ENCODE data around the gene CIART.
"Not testable (repeated sequence)": the region's sequence is repeated elsewhere in the genome, so short reads cannot be mapped to it uniquely, and the experiment has no call there.

CIART gene

DNA sequence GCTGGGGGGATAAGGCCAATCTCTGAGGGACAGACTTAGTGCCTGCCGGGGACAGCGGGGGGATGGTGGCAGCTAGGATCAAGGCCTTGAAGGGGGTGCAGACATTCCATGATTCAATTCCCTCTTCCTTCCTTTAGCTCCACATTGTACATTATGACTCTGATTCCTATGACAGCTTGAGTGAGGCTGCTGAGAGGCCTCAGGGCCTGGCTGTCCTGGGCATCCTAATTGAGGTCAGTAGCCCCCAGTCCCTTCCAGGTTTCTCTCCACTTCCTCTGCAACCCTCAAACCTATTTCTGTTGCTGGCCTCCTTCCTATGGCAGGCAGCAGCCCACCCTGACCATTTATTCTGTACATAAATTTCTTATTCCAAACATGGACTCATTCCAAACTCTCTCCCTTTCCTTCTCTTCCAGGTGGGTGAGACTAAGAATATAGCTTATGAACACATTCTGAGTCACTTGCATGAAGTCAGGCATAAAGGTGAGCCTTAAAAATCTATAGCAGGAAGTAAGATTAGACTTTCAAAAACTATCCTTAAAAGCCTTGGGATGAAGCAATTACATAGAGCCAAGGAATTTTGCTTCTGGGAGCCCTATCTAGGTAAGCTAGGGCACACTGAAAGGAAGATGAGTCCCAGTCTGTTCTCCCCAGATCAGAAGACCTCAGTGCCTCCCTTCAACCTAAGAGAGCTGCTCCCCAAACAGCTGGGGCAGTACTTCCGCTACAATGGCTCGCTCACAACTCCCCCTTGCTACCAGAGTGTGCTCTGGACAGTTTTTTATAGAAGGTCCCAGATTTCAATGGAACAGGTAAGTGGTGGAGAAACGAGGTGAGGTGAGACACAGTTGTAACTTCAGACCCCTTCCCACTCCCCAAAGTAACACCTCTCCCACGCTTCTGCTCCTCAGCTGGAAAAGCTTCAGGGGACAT is 19.7 kb upstream of the CIART start:
- DNase-seq, result no peak

DNA sequence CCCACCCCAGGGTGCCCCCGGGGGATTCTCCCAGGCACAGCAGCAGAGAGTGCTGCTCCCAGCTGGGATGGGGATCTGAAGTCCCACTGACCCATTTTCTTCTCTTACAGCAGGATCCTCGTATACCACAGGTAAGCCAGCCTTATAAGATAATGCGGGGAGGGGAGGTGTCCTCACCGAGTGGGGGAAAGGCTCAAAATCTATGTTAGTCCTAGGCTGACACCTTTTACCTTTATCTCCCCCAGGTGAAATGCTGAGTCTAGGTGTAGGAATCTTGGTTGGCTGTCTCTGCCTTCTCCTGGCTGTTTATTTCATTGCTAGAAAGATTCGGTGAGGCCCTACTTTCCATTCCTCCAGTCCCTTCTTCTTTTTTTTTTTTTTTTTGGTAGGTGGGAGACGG is 18.8 kb upstream of the CIART start:
- no peak for DNase-seq

DNA sequence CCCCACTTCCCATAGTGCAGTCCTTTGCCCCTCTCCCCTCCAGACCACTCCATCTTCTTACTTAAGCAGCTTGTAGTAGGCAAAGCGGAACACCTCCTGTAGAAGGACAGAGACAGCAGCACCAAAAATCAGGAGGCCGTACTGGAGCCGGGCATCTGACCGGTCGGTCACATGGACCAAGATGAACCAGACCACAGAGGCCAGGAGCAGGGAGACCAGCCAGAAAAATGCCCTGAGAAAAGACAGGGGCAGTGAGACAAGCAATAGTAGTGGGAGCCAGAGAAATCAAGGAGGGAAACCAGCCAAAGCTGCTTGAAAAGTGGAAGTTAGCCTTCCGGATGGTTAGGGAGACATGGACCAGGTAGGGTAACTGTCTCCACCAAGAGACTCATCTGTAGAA is 14.5 kb upstream of the CIART start:
- DNase-seq, result no peak

DNA sequence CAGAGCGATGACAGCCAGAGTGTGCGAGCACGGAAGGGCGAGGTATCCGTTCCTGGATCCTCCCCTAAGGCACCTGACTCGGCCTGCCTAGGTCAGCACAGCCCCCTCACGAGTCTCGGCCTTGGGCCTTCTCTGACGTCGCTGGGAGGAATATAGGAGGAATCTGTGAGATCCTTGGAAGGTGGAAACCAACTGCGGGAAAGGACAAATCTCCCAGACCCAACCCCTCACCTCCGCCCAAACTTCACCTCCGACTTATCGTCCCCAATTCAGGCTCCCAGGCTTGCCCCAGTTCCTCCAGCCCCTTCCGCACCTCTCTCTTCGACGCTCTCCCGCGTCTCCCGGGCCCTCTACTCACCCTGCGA is 14.0 kb upstream of the CIART start:
- DNase-seq, result peak; percentile 59

DNA sequence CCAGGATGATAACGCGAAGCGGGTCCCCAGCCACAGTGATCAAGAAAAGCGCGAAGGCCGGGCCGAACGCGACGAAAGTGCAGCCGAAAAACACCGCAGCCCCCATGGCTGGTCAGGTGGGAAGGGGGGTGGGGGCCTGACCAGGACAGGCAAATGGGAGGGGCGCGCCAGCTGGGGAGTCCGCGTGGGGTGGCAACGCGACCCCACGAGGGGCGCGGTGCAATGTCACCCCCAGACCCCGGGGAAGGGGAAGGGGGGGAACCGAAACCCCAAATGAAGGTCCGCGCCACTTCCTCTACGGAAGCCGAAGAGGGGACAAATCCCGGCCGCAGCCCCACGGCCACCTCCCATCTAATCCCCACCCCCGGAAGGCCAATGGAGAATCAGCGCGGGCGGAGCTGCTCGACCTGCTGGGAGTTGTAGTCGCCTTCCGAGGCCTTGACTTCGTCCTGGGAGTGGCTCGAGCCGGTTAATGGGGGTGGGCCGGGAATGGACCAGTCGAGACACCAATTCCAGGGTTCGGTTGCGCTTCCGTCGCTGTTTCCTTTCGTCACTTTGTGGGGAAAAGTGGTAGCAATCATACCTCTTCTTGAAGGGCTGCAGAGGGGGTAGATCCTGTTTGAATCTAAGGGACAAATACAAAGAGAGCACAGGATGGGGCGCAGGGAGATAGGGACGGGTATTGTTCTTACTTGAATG is 13.5 kb upstream of the CIART start, which contains the start of gene APH1A:
TSS of gene APH1A (minus strand) at position 312 of the 699 bp plus-strand sequence. CDS start at position 106, 206 bp downstream.
- DNase-seq, result peak; percentile 94

DNA sequence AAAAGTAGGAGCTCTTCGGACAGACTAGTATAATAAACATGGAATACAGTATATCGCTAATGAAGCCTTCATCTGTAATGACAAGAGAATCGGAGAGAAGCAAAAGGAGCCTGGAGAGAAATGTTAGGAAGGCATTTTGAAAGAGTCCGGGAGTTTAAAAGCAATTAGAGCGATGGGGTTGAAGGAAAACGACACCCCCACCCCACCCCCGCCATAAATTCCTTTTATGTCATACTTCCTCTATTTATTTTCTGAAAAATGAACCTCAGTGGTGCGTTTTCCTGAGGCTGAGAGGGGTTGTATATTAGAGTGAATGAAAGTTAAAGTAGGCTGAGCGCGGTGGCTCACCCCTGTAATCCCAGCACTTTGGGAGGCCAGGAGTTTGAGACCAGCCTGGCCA is 12.9 kb upstream of the CIART start:
- DNase-seq, result no peak

DNA sequence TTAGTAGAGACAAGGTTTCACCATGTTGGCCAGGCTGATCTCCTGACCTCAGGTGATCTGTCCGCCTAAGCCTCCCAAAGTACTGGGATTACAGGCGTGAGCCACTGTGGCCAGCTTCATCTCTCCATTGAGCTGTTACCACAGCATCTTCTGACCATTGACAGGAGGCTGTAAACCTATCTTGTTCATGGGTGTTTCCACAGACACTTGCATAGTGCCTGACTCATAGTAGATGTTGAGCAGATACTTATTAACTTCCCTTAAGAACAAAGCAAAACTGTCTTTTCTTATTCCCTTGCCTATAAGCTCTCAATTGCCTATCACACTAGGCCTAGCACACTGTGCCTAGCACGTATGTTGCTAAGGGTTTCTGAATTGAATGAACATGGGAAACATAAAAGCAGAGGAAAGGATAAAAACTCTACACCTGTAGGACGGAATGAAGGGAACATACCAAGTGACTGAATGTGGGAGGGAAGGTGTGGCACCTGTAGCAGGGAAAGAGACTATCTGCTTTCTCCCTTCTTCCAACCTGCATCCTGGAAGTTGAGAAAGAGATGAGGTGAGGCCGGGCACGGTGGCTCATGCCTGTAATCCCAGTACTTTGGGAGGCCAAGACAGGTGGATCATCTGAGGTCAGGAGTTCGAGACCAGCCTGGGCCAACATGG is 10.9 kb upstream of the CIART start:
- DNase-seq, result no peak

DNA sequence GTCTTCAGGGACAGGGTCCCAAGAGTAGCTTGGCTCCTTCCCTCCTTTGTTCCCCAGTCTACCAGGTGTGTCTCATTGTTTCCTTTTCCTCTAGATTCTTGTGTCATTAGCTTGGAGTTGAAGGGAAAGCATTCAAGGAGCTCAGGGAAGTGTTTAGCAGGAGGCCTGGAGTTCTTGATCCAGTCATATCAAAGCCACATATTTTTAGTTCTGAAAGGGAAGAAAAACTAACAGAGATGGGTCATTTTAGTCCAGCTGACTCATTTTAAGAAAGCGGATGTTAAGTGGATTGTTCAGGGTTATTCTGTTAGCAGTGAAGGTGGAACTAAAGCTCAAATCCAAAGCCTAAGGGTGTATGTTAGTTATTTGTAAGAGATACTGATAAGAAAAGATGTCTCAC is 9.0 kb upstream of the CIART start:
- no peak for DNase-seq

DNA sequence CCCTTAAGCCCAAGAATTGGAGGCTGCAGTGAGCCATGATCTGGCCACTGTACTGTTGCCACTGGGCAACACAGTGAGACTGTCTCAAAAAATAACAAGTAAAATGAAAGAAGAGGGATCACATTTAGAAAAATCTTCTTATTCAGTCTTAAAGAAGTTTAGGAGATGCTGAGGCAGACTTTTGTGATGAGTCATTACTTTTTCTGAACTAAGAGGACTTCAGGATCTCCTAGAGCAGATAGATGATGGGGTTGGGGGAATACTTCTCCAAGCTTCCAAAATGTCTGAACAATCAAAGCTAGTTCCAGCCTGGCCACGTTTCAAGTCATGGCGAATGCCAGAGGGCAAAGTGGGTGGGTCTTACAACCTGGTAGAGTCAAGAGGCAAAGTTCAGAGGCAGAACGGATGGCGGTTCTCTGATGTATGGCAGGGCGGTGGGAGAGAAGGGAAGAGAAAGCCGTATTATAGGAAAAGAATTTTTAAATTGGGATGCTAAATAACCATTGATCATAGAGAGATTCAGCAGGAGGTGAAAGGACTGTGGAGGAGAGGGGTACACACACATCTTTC is 2.1 kb upstream of the CIART start:
- DNase-seq, result no peak

DNA sequence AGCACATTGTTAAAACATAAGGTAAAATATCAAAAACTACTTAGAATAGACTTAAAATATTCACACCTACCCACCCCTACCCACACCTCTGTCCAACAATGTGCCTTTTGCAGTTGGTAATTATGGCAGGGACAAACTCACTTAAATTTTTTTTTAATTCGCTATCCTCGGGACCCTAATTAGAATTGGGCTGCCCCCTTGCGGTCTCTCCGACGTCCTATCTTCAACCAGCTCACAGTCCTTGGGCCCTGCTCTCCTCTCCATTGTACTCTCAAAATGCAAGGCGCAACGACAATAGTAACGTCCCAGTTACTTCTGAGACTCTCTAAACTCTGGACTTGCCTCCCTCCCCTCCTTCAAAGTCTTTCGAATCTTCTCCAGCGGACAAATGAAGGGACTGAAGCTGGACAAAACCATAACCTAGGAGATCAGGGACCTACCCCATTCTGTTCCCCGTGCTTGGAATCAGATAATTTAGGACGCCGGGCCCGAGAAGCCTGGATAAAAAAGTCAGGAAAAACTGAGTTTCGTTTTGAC is 1.1 kb upstream of the CIART start:
- peak; percentile 73 for DNase-seq

DNA sequence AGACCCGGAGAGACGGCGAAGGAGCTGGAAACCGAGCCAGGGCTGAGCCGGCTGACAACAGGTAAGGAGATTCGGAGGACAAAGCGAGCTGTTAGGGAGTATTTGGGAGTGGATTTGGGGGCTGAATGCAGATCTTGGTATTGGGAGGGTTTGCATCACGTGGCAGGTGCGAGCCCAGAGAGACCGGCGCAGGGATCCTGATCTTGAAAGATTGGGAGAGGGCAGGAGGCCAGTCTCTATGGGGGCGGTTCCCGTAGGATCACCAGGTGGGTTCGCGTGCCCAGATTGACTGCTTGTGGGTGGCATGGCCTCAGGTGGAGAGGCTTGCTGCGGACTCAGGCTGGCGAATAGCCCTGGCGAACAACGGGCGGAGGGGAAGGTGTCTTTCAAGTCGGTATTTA is 204 bp downstream of the CIART start:
- no peak for DNase-seq

DNA sequence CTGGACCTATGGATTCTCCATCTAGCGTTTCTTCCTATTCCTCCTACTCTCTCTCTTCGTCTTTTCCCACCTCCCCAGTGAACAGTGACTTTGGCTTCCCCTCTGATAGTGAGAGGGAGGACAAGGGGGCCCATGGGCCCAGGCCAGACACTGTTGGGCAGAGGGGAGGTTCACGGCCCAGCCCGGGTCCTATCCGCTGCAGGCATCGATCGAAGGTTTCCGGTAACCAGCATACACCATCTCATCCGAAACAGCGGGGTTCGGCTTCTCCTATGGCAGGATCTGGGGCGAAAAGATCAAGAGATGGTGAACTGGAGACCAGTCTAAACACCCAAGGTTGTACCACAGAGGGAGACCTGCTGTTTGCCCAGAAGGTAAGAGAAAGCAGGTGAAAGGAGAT is 906 bp downstream of the CIART start:
- no peak for DNase-seq

DNA sequence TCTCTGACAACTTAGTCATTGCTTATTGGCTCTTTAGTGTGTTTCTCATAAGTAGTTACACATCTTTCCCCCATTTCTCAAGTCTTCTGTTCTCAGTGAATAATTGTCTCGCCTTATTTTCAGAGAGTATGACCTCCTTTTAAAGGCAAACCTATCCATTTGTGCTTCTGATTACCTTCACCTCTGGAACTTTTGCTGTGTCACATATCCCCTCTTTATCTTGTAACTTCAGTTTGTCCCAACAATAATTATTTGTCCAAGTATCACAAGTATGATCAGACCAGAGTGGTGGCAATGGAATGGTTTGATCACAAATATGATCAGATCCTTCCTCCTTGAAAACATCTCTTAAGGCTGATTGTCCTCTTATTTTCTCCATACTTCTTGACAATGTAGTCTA is 6.0 kb downstream of the CIART start:
- no peak for DNase-seq

DNA sequence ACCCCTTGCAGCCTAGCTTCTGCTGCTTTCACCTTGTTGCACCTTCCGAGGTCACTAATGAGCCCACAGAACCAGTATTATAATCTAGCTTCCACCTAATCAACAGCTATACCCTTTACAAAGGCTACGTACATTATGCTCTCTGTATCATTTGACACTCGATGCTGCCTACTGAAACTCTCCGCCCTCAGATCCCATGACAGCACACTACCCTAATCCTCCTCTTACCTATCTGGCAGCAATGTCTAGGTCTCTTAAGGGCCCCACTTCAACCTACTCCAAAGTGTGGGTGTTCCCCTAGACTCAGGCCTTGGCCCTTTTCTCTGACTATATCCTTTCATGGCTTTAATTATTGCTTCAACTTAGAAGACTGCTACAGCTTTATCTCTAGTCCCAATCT is 6.5 kb downstream of the CIART start:
- DNase-seq, result no peak

DNA sequence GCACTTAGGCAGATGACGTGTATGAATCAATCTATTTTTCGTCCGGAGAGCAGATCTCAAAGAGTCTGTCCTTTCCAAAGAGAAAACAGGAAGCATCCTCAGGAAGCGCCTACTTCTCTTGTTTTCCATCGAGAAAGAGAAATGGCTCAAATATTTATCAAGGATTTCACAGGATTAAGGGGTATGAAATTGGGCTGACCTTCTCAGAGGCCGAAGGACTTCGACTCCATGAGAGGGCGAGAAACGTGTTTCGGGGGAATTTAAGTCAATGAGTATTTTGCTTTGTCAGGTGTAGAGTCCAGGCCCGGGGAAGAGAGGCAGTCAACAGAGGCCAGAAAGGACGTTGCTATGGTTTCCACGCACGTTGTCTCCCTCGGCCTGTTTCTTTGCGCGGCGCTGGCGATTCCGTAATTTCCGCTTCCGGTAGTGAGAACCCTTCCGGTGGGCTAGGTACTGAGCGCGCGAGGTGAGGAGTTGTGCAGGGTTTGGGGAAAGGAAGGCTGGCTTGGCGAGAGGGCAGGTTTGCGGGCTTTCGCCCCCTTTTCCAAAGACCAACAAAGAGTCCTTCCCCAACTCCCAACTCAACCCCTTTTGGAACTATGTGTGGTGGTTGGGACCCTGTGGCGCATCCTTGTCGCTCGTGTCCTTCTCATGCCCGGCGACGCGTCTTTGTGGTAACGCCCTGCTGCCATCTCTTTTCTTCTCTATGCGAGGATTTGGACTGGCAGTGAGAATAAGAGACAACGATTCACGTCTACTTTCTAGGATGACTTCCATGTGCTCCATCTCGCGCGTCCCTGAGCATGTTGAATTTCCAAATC is 11.3 kb downstream of the CIART start, which contains the start of gene MRPS21:
TSS of gene MRPS21 (plus strand) at position 429 of the 821 bp plus-strand sequence. CDS start 506 bp downstream, outside the sequence.
- DNase-seq, result peak; percentile 93

DNA sequence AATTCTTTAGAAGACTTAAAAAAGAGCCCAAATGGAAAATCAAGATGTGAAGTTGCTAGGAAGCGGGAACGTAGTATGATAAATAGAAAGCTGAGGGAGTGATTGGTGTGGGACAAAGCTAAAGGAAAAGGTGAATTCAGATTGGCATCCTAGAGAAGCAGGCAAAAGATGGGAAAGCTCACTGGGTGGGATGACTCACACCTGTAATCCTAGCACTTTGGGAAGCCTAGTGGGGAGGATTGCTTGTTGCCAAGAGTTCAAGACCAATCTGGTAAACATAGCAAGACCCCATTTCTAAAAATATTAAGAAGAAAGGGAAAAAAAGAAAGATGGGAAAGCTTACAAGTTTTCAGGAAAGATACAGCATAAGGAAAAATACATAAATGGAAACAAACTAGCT is 13.1 kb downstream of the CIART start:
- no peak for DNase-seq

DNA sequence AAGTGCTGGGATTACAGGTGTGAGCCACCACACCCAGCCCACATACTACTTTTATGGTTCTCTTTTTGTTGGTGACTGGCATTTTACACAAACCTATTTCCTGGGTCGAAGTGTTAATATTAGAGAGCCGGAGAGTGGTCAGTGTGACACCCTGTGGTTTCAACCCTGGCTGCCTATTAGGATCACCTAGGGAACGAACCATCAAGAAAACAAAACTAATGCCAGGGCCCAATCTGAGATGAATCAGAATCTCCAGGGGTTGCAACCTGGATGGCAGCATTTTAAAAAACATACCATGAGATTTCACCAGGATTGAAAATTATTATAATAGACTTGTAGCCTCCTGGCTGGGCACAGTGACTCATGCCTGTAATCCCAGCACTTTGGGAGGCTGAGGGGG is 17.4 kb downstream of the CIART start:
- DNase-seq, result no peak

DNA sequence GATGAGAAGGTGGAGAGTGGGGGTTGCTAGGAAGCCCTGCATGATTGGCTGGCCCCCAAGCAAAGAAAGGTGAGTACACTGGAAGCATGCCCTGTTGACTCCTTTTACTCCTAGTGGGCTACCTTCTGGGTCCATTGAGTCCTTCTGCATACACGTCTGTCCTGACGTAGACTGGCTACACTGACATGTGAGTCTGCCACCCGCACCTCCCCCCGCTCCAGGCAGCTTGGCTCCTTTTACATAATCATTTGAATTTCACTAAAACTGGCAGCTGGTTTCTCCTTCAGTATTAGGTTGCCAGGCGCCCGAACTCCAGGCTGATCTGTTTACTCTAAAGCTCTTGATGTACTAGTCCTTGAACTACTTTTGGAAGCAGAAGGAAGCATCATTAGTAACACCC is 20.0 kb downstream of the CIART start:
- DNase-seq, result no peak

DNA sequence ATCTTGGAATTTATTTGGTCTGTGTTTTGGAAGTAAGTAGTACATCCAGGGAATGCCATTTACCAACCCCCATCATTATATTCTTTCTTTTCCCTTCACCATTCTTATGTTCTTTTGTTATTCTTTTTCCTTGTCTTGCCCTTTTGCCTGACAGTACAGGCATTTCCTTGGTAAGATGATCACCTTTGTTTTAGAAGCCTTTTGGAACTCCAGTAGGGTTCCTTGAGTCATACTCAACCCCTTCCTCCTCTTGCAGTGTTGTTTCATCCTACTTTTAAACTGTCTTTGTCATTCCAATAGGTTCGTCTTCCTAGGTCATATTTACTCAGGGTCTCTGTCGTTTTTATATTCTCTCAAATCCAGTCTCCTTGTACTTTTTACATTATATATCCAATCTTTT is 20.5 kb downstream of the CIART start:
- no peak for DNase-seq

DNA sequence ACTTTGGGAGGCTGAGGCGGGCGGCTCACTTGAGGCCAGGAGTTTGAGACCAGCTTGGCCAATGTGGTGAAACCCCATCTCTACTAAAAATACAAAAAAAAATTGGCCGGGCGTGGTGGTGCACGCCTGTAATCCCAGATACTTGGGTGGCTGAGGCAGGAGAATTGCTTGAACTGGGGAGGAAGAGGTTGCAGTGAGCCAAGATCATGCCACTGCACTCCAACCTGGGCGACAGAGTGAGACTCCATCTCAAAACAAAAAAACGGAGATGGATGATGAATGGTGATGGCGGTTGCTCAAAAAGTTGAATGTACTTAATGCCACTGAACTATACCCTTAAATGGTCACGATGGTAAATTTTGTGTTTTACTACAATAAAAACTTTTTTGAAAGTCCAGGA is 26.2 kb downstream of the CIART start:
- not testable (repeated sequence) for DNase-seq

DNA sequence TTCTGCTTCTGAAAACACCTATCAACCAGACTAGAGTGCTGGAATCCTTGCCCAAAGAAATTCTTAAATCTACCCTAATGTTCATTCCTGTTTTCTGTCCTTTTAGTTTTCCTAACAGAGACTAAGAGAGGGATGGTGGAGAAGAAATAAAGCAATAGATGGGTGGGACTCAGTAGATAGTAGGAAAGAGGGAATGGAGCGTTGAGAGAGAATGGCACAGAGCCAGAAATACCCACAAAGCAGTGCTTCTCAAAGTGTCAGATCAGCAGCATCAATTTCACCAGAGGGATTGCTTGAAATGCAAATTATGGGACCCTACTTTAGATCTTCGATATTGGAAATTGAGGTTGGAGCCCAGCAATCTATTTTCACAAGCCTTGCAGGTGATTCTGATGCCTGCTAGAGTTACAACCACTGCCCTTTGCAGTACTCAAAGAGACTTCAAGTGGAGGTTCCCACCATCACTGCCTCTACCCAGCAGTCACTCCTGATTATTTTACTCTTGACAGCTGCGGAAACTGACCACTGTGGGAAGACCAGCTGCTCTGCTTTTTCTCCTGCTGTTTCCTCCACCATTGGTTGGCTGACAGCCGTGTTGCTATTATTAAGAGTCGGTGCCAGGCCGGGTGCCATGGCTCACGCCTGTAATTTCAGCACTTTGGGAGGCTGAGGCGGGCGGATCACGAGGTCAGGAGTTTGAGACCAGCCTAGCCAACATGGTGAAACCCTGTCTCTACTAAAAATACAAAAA is 27.6 kb downstream of the CIART start:
- DNase-seq, result no peak
